HepG2 (cell line): Measurements from ENCODE around the gene PSPH. TPM values are rescaled to one million over a fixed set of nuclear protein-coding genes. Genes with fewer than 3 reads are reported as not detected.

Experiments used
- ADNP ChIP-seq: sonication (generic); formaldehyde crosslinking; IDR thresholded peaks from 2 replicates; pipeline ENCODE4 v1.4.0; 2020; ENCODE audit warnings: missing genetic modification reagents
- CREB3 ChIP-seq: sonication (generic); formaldehyde crosslinking; IDR thresholded peaks from 2 replicates; pipeline ENCODE4 v1.5.0; 2020; ENCODE audit warnings: missing genetic modification reagents
- CREM ChIP-seq, 2 experiments: sonication (generic) in 1 of 2; formaldehyde crosslinking in 1 of 2; IDR thresholded peaks; 2 replicates each; pipeline versions ENCODE4 v1.4.0 to v1.6.1; 2016 to 2020; ENCODE audit warnings: antibody characterized with exemption in 1 of 2, mild to moderate bottlenecking in 1 of 2, missing genetic modification reagents in 1 of 2
- IRF2 ChIP-seq: IDR thresholded peaks from 2 replicates; pipeline ENCODE4 v1.6.1; 2018; ENCODE audit warnings: missing genetic modification reagents, missing compliant biosample characterization
- KLF9 ChIP-seq: IDR thresholded peaks from 2 replicates; pipeline ENCODE4 v1.6.1; 2016; ENCODE audit warnings: low read depth
- MAFG ChIP-seq: sonication (generic); formaldehyde crosslinking; IDR thresholded peaks from 2 replicates; pipeline ENCODE4 v1.5.1; 2020; ENCODE audit warnings: mild to moderate bottlenecking, missing genetic modification reagents
- MIER3 ChIP-seq: IDR thresholded peaks from 2 replicates; pipeline ENCODE4 v1.6.1; 2016; ENCODE audit warnings: missing compliant biosample characterization, borderline replicate concordance
- NFYC ChIP-seq: IDR thresholded peaks from 2 replicates; pipeline ENCODE4 v1.6.1; 2016; ENCODE audit warnings: missing genetic modification reagents, missing compliant biosample characterization
- NPAS2 ChIP-seq: sonication (generic); formaldehyde crosslinking; IDR thresholded peaks from 2 replicates; pipeline ENCODE4 v1.8.0; 2022; ENCODE audit warnings: mild to moderate bottlenecking, missing genetic modification reagents, borderline replicate concordance
- RAD21 ChIP-seq: fragments of 450-650 bp; formaldehyde crosslinking; IDR thresholded peaks from 2 replicates; pipeline ENCODE4 v1.5.0; 2020; ENCODE audit warnings: mild to moderate bottlenecking
- SIN3B ChIP-seq: fragments of 150-350 bp; IDR thresholded peaks from 2 replicates; pipeline ENCODE4 v1.6.1; 2014; ENCODE audit warnings: low read length
- SNAPC5 ChIP-seq: sonication (generic); formaldehyde crosslinking; IDR thresholded peaks from 2 replicates; pipeline ENCODE4 v1.8.1; 2023; ENCODE audit warnings: mild to moderate bottlenecking, missing genetic modification reagents, borderline replicate concordance
- SRSF9 ChIP-seq: fragments of 200-400 bp; formaldehyde crosslinking; IDR thresholded peaks from 2 replicates; pipeline ENCODE4 v1.6.1; 2018; ENCODE audit warnings: borderline replicate concordance, mild to moderate bottlenecking, low read depth, low read length; ENCODE audit not compliant: insufficient read depth, poor library complexity, severe bottlenecking
- TBX3 ChIP-seq: fragments of 450-650 bp; IDR thresholded peaks from 2 replicates; pipeline ENCODE4 v1.6.1; 2017; ENCODE audit warnings: antibody characterized with exemption, mild to moderate bottlenecking, inconsistent platforms, borderline replicate concordance
- U2AF1 ChIP-seq: fragments of 200-400 bp; formaldehyde crosslinking; optimal IDR thresholded peaks from 2 replicates; pipeline ENCODE3; 2017; ENCODE audit warnings: mild to moderate bottlenecking, low read depth, low read length
- ZBTB10 ChIP-seq: sonication (generic); formaldehyde crosslinking; IDR thresholded peaks from 2 replicates; pipeline ENCODE4 v1.4.0; 2020; ENCODE audit warnings: missing genetic modification reagents, borderline replicate concordance
- ZFP41 ChIP-seq: sonication (generic); formaldehyde crosslinking; IDR thresholded peaks from 2 replicates; pipeline ENCODE4 v1.4.0; 2020; ENCODE audit warnings: mild to moderate bottlenecking, missing genetic modification reagents, borderline replicate concordance
- ZMYM4 ChIP-seq: sonication (generic); formaldehyde crosslinking; IDR thresholded peaks from 2 replicates; pipeline ENCODE4 v1.8.1; 2023; ENCODE audit warnings: mild to moderate bottlenecking, missing genetic modification reagents
- ZNF160 ChIP-seq: sonication (generic); formaldehyde crosslinking; IDR thresholded peaks from 2 replicates; pipeline ENCODE4 v1.8.0; 2022; ENCODE audit warnings: mild to moderate bottlenecking, inconsistent platforms, missing genetic modification reagents
- ZNF17 ChIP-seq: sonication (generic); formaldehyde crosslinking; IDR thresholded peaks from 2 replicates; pipeline ENCODE4 v1.5.0; 2020; ENCODE audit warnings: mild to moderate bottlenecking, missing genetic modification reagents
- ZNF296 ChIP-seq: sonication (generic); formaldehyde crosslinking; conservative IDR thresholded peaks from 2 replicates; pipeline ENCODE4 v1.5.0; 2020; ENCODE audit warnings: mild to moderate bottlenecking, missing genetic modification reagents
- ZNF503 ChIP-seq: sonication (generic); formaldehyde crosslinking; IDR thresholded peaks from 2 replicates; pipeline ENCODE4 v1.4.0; 2020; ENCODE audit warnings: missing genetic modification reagents
- ZNF570 ChIP-seq: sonication (generic); formaldehyde crosslinking; IDR thresholded peaks from 2 replicates; pipeline ENCODE4 v1.4.0; 2020; ENCODE audit warnings: mild to moderate bottlenecking, missing genetic modification reagents, borderline replicate concordance
- ZNF589 ChIP-seq: sonication (generic); formaldehyde crosslinking; conservative IDR thresholded peaks from 2 replicates; pipeline ENCODE4 v1.8.0; 2022; ENCODE audit warnings: mild to moderate bottlenecking, moderate library complexity, missing genetic modification reagents
- ZNF709 ChIP-seq: sonication (generic); formaldehyde crosslinking; IDR thresholded peaks from 2 replicates; pipeline ENCODE4 v1.5.0; 2020; ENCODE audit warnings: mild to moderate bottlenecking, missing genetic modification reagents
- polyA plus RNA-seq, 8 experiments: library from polyadenylated mRNA; depleted of rRNA in 3 of 8; stranded (reverse) in 7 of 8; unstranded in 1 of 8; fragments of >200 nt; fragmentation: Illumina TruSeq in 4 of 8; extraction: Trizol in 4 of 8; gene quantifications; 2 replicates each; pipeline versions ENCODE4 v1.2.1 to v1.2.3, GENCODE V29; 2011 to 2016; ENCODE audit warnings: low read depth in 4 of 8, missing spikeins in 1 of 8, mixed read lengths in 1 of 8; ENCODE audit not compliant: insufficient read depth in 1 of 8
- total RNA-seq, 5 experiments: library from RNA; depleted of rRNA; stranded (reverse); fragments of >200 nt; fragmentation: Illumina TruSeq; extraction: Trizol; gene quantifications; 2 replicates each; pipeline ENCODE4 v1.2.3, GENCODE V29; 2016; ENCODE audit warnings: low read depth in 1 of 5

Gene PSPH
- total and polyA plus RNA-seq, 2 of the 13 experiments (the other 11 are each of a cell fraction or from before 2014, with no cell fraction given): 85.5 to 124 TPM

GRCh38 chr7:56033671-56034432, 17.4 kb downstream of the PSPH start (continued):
- TF ChIP-seq ZFP41 (no peak), U2AF1 (peak; percentile 77), ZNF589 (CRISPR knock-in tag) (no peak), ZNF17 (CRISPR knock-in tag) (no peak), NPAS2 (no peak), ADNP (CRISPR knock-in tag) (no peak), CREM (IDR thresholded peaks at IDR 0.05) (peak; percentile 9; the same call in 1 of the 2 replicates), CREM (CRISPR knock-in tag; IDR thresholded peaks at IDR 0.05) (no peak), SNAPC5 (no peak), TBX3 (no peak), IRF2 (CRISPR knock-in tag) (peak; percentile 33; the same call in 1 of the 2 replicates), ZMYM4 (CRISPR knock-in tag) (no peak; the same call in none of the 2 replicates), SIN3B (no peak), ZBTB10 (no peak), ZNF570 (no peak), ZNF503 (no peak), NFYC (no peak), ZNF709 (peak; percentile 73; the same call in 1 of the 2 replicates), CREB3 (CRISPR knock-in tag) (no peak), KLF9 (CRISPR knock-in tag) (no peak), ZNF296 (no peak), RAD21 (CRISPR knock-in tag) (peak; percentile 10; the same call in 1 of the 2 replicates), ZNF160 (no peak), SRSF9 (no peak), MIER3 (no peak; the same call in 1 of the 2 replicates), MAFG (CRISPR knock-in tag) (no peak)
